ENCODE data around the gene ADGRF1.

DNA sequence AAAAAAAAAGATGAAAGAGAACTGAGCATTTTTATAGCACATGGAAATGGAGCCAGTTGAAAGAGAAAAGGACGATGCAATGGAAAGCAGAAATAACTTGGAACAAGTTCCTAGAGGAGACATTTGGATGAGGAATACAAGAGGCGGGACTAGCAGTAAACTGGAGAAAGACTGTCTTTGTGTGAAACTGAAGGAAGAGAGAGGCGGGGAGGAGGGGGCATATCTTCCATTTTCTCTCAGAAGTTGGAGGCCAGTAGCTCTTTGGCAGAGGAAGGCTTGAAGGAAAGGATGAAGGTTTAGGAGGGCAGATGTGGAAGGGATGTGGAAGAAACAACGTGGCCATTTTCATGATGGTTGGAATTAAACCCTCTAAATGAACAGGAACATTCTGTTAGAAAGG is 33.0 kb upstream of the ADGRF1 start:
- TF ChIP-seq ESRRA (IDR thresholded peaks at IDR 0.05; ENCODE audit: borderline replicate concordance, low read length) (no peak), CHD4 (IDR thresholded peaks at IDR 0.05; ENCODE audit: borderline replicate concordance) (no peak), CHD2 (IDR thresholded peaks at IDR 0.05; ENCODE audit: low read length, partially characterized antibody) (no peak), BHLHE40 (IDR thresholded peaks at IDR 0.05; ENCODE audit: low read depth, low read length) (no peak), EP300 (IDR thresholded peaks at IDR 0.05) (no peak), RAD21 (conservative IDR thresholded peaks at IDR 0.05 in 1 of 2, IDR thresholded peaks at IDR 0.05 in 1 of 2) (no peak), MAFK (IDR thresholded peaks at IDR 0.05; ENCODE audit: partially characterized antibody) (no peak), CEBPB (IDR thresholded peaks at IDR 0.05) (no peak), EHF (CRISPR knock-in tag; IDR thresholded peaks at IDR 0.05) (no peak), NR3C1 (IDR thresholded peaks at IDR 0.05) (no peak), KDM1A (IDR thresholded peaks at IDR 0.05; ENCODE audit: low read depth) (no peak), JUN (IDR thresholded peaks at IDR 0.05) (no peak)
- TF ChIP-seq, protein P1, sequence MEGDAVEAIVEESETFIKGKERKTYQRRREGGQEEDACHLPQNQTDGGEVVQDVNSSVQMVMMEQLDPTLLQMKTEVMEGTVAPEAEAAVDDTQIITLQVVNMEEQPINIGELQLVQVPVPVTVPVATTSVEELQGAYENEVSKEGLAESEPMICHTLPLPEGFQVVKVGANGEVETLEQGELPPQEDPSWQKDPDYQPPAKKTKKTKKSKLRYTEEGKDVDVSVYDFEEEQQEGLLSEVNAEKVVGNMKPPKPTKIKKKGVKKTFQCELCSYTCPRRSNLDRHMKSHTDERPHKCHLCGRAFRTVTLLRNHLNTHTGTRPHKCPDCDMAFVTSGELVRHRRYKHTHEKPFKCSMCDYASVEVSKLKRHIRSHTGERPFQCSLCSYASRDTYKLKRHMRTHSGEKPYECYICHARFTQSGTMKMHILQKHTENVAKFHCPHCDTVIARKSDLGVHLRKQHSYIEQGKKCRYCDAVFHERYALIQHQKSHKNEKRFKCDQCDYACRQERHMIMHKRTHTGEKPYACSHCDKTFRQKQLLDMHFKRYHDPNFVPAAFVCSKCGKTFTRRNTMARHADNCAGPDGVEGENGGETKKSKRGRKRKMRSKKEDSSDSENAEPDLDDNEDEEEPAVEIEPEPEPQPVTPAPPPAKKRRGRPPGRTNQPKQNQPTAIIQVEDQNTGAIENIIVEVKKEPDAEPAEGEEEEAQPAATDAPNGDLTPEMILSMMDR (IDR thresholded peaks at IDR 0.05), result no peak
- TF ChIP-seq, protein P2, sequence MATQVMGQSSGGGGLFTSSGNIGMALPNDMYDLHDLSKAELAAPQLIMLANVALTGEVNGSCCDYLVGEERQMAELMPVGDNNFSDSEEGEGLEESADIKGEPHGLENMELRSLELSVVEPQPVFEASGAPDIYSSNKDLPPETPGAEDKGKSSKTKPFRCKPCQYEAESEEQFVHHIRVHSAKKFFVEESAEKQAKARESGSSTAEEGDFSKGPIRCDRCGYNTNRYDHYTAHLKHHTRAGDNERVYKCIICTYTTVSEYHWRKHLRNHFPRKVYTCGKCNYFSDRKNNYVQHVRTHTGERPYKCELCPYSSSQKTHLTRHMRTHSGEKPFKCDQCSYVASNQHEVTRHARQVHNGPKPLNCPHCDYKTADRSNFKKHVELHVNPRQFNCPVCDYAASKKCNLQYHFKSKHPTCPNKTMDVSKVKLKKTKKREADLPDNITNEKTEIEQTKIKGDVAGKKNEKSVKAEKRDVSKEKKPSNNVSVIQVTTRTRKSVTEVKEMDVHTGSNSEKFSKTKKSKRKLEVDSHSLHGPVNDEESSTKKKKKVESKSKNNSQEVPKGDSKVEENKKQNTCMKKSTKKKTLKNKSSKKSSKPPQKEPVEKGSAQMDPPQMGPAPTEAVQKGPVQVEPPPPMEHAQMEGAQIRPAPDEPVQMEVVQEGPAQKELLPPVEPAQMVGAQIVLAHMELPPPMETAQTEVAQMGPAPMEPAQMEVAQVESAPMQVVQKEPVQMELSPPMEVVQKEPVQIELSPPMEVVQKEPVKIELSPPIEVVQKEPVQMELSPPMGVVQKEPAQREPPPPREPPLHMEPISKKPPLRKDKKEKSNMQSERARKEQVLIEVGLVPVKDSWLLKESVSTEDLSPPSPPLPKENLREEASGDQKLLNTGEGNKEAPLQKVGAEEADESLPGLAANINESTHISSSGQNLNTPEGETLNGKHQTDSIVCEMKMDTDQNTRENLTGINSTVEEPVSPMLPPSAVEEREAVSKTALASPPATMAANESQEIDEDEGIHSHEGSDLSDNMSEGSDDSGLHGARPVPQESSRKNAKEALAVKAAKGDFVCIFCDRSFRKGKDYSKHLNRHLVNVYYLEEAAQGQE (IDR thresholded peaks at IDR 0.05), result no peak

Data from A549 (cell line).